IMR-90 (cell line): ENCODE data around the gene PPP1R13B. TPM values are rescaled to one million over a fixed set of nuclear protein-coding genes. Genes with fewer than 3 reads are reported as not detected.

Experiments
- ATAC-seq: fragments of 200-7000 bp; cut with Tn5 transposase; 2 replicates; pipeline ENCODE4 v1.9.1; 2020; ENCODE audit warnings: low read depth, mild to moderate bottlenecking, moderate library complexity
- BruUV-seq: library from RNA; stranded (reverse); fragments of 400-500 nt; replicated peaks from 2 replicates; lab custom pipeline; 2021; lab: Mats Ljungman, UMichigan
- CTCF ChIA-PET: fragments of 300-600 bp; formaldehyde crosslinking; extraction: SDS; loops from one replicate; lab custom pipeline; 2021; ENCODE audit warnings: antibody characterized with exemption; lab: Yijun Ruan, JAX
- POLR2A ChIA-PET: fragments of 300-600 bp; sonication (Branson Sonifier 250); formaldehyde crosslinking; loops from one replicate; lab custom pipeline; 2022; ENCODE audit warnings: antibody characterized with exemption; ENCODE audit not compliant: unreplicated experiment; lab: Charles Lee
- DNase-seq: peaks from one replicate; pipeline ENCODE4 v3.0.0; 2013
- H2AFZ ChIP-seq: replicated peaks from 2 replicates; pipeline ENCODE3; 2013; ENCODE audit warnings: low read length, mild to moderate bottlenecking; ENCODE audit not compliant: poor library complexity
- H2AK5ac ChIP-seq: 2 replicates; pipeline ENCODE4 v1.6.1; 2013; ENCODE audit warnings: low read depth, low read length, inconsistent platforms
- H2AK9ac ChIP-seq: replicated peaks from 2 replicates; pipeline ENCODE3; 2013; ENCODE audit warnings: mild to moderate bottlenecking, low read depth, low read length, moderate library complexity; ENCODE audit not compliant: poor library complexity
- H2BK120ac ChIP-seq: 2 replicates; pipeline ENCODE4 v1.6.1; 2013; ENCODE audit warnings: low read depth, low read length, inconsistent platforms
- H2BK15ac ChIP-seq: 3 replicates; pipeline ENCODE4 v1.6.1; 2013; ENCODE audit warnings: low read depth, low read length, inconsistent platforms
- H2BK20ac ChIP-seq: 2 replicates; pipeline ENCODE4 v1.6.1; 2013; ENCODE audit warnings: low read depth, mild to moderate bottlenecking, inconsistent platforms, low read length, moderate library complexity
- H2BK5ac ChIP-seq: 2 replicates; pipeline ENCODE4 v1.6.1; 2013; ENCODE audit warnings: mild to moderate bottlenecking, low read depth, low read length, inconsistent platforms; ENCODE audit not compliant: poor library complexity, severe bottlenecking
- H3K14ac ChIP-seq: replicated peaks from 2 replicates; pipeline ENCODE4 v1.6.1; 2013; ENCODE audit warnings: low read depth, low read length, inconsistent platforms
- H3K18ac ChIP-seq: 2 replicates; pipeline ENCODE4 v1.6.1; 2013; ENCODE audit warnings: low read depth, low read length, control low read depth
- H3K23ac ChIP-seq: 2 replicates; pipeline ENCODE4 v1.6.1; 2013; ENCODE audit warnings: low read depth, low read length, inconsistent platforms
- H3K27ac ChIP-seq: 2 replicates; pipeline ENCODE4 v1.5.1; 2013; ENCODE audit warnings: mild to moderate bottlenecking, control low read depth, low read length; ENCODE audit not compliant: insufficient read depth
- H3K27me3 ChIP-seq: 2 replicates; pipeline ENCODE4 v1.6.1; 2013; ENCODE audit warnings: low read length; ENCODE audit not compliant: control insufficient read depth, insufficient read depth
- H3K36me3 ChIP-seq: 2 replicates; pipeline ENCODE4 v1.6.1; 2013; ENCODE audit warnings: low read length, mixed read lengths; ENCODE audit not compliant: control insufficient read depth, insufficient read depth
- H3K4ac ChIP-seq: 2 replicates; pipeline ENCODE4 v1.6.1; 2013; ENCODE audit warnings: low read depth, low read length, inconsistent platforms
- H3K4me1 ChIP-seq: 2 replicates; pipeline ENCODE4 v1.6.1; 2013; ENCODE audit warnings: low read length, mixed read lengths; ENCODE audit not compliant: control insufficient read depth, insufficient read depth
- H3K4me2 ChIP-seq: 2 replicates; pipeline ENCODE4 v1.6.1; 2013; ENCODE audit warnings: low read depth, mild to moderate bottlenecking, control low read depth, low read length, moderate library complexity
- H3K4me3 ChIP-seq: 2 replicates; pipeline ENCODE4 v1.5.1; 2013; ENCODE audit warnings: low read depth, mild to moderate bottlenecking, control low read depth, low read length, moderate library complexity; ENCODE audit not compliant: insufficient read depth
- H3K56ac ChIP-seq: 2 replicates; pipeline ENCODE4 v1.6.1; 2013; ENCODE audit warnings: low read length, inconsistent platforms; ENCODE audit not compliant: insufficient read depth; ENCODE audit errors: extremely low read depth
- H3K79me1 ChIP-seq, 2 experiments: 2 replicates each; pipeline ENCODE4 v1.6.1; 2013; ENCODE audit warnings: low read length in 2 of 2, inconsistent platforms in 1 of 2, low read depth in 1 of 2
- H3K9ac ChIP-seq: 2 replicates; pipeline ENCODE4 v1.6.1; 2013; ENCODE audit warnings: low read depth, low read length, control low read depth
- H3K9me1 ChIP-seq: 2 replicates; pipeline ENCODE4 v1.6.1; 2013; ENCODE audit warnings: low read length, inconsistent platforms; ENCODE audit not compliant: insufficient read depth
- H3K9me3 ChIP-seq: 2 replicates; pipeline ENCODE4 v1.6.1; 2013; ENCODE audit warnings: low read length; ENCODE audit not compliant: control insufficient read depth, insufficient read depth
- H4K20me1 ChIP-seq: 2 replicates; pipeline ENCODE4 v1.6.1; 2013; ENCODE audit warnings: low read length, inconsistent platforms; ENCODE audit not compliant: insufficient read depth
- H4K5ac ChIP-seq: 2 replicates; pipeline ENCODE4 v1.6.1; 2013; ENCODE audit warnings: mild to moderate bottlenecking, low read depth, low read length, control low read depth
- H4K8ac ChIP-seq, 2 experiments: 2 replicates each; pipeline ENCODE4 v1.6.1; 2013; ENCODE audit warnings: low read depth in 2 of 2, low read length in 2 of 2, control low read depth in 1 of 2, inconsistent platforms in 1 of 2
- H4K91ac ChIP-seq: 2 replicates; pipeline ENCODE4 v1.6.1; 2013; ENCODE audit warnings: low read depth, low read length, inconsistent platforms; ENCODE audit not compliant: insufficient read depth
- BHLHE40 ChIP-seq: fragments of 150-350 bp; IDR thresholded peaks from 2 replicates; pipeline ENCODE4 v1.6.1; 2016; ENCODE audit warnings: mild to moderate bottlenecking, low read depth, low read length
- CHD1 ChIP-seq: IDR thresholded peaks from 2 replicates; pipeline ENCODE4 v1.6.1; 2012; ENCODE audit warnings: low read depth, low read length, improper control_type of control experiment
- ELK1 ChIP-seq: fragments of 150-350 bp; IDR thresholded peaks from 2 replicates; pipeline ENCODE4 v1.6.1; 2016; ENCODE audit warnings: low read depth, mild to moderate bottlenecking, low read length, moderate library complexity, borderline replicate concordance
- MAFK ChIP-seq: IDR thresholded peaks from 2 replicates; pipeline ENCODE4 v1.6.1; 2012; ENCODE audit warnings: low read depth, low read length, improper control_type of control experiment
- MAZ ChIP-seq: IDR thresholded peaks from 2 replicates; pipeline ENCODE4 v1.6.1; 2012; ENCODE audit warnings: low read depth, mild to moderate bottlenecking, low read length, improper control_type of control experiment, moderate library complexity, borderline replicate concordance
- NFE2L2 ChIP-seq: fragments of 150-350 bp; IDR thresholded peaks from 2 replicates; pipeline ENCODE4 v1.6.1; 2016; ENCODE audit warnings: low read depth, mild to moderate bottlenecking, low read length
- RAD21 ChIP-seq: IDR thresholded peaks from 2 replicates; pipeline ENCODE4 v1.6.1; 2012; ENCODE audit warnings: low read length, improper control_type of control experiment
- RFX5 ChIP-seq: IDR thresholded peaks from 2 replicates; pipeline ENCODE4 v1.8.0; 2012; ENCODE audit warnings: low read depth, mild to moderate bottlenecking, low read length, moderate library complexity
- WGBS, 2 experiments: methylation state at CpG; one replicate each; pipeline versions ENCODE4 v1.1.5 to v1.1.7; 2013; ENCODE audit warnings: missing lambda C conversion rate in 2 of 2; ENCODE audit not compliant: insufficient read length in 1 of 2; ENCODE audit errors: extremely low coverage in 2 of 2; 5-methylcytosine and 5-hydroxymethylcytosine counted together
- dilution Hi-C: fragments of 300-500 bp; cut with HindIII; formaldehyde crosslinking; loops from one replicate; pipeline ENCODE4 v1.14.3; 2018; ENCODE audit warnings: low sequenced_read_pairs; ENCODE audit not compliant: unreplicated experiment
- in situ Hi-C: fragments of 300-500 bp; cut with MboI; formaldehyde crosslinking; loops from 3 replicates; pipeline ENCODE4 v1.14.3; 2019; ENCODE audit warnings: low sequenced_read_pairs, inconsistent platforms, mixed read lengths
- intact Hi-C: fragments of 100-400 bp; cut with micrococcal nuclease; formaldehyde crosslinking; loops from 2 replicates; pipeline ENCODE4 v1.10.0; 2022
- polyA plus RNA-seq, 3 experiments: library from polyadenylated mRNA; depleted of rRNA; stranded (reverse); fragments of >200 nt; gene quantifications; 2 replicates each; pipeline ENCODE4 v1.2.3, GENCODE V29; 2012; ENCODE audit warnings: low replicate concordance in 1 of 3
- total RNA-seq: library from RNA; depleted of rRNA; stranded (reverse); fragments of >200 nt; gene quantifications from 2 replicates; pipeline ENCODE4 v1.2.3, GENCODE V29; 2012

PPP1R13B gene
- total and polyA plus RNA-seq, 2 of the 4 experiments (the other 2 are of a cell fraction), result 1.6 to 2.8 TPM

- H2AFZ ChIP-seq, result no peak overlapping the region
- H2AK5ac ChIP-seq, result no peak overlapping the region
- H3K4me2 ChIP-seq, result no peak overlapping the region
- H3K36me3 ChIP-seq, result peaks cover 40% of the 10 kb centered on the region
- WGBS, 2 experiments, result 82% methylated on average over 6 of the region's 23 CpGs; no CpG with 5 or more reads in 1 of the 2 experiments
- H3K18ac ChIP-seq, result no peak overlapping the region
- dilution Hi-C loops (no loop called here), intact Hi-C loops (no loop called here), in situ Hi-C loops (no loop called here)
- no peaks in the 10 kb centered on the region for H3K27me3 ChIP-seq
- ATAC-seq (no peak), DNase-seq (no peak)
- ChIA-PET POLR2A (interaction anchor here (0.5 kb wide), 1 partner anchor 47 kb away, joined by 4 read pairs; no protein-coding TSS in a partner anchor), CTCF (interaction anchor here (0.6 kb wide), 1 partner anchor 28 kb away, joined by 3 read pairs; no protein-coding TSS in a partner anchor)
- H3K79me1 ChIP-seq, result no peaks in the 10 kb centered on the region
- no peak overlapping the region for H2BK120ac ChIP-seq
- no peak overlapping the region for H4K8ac ChIP-seq
- no peak overlapping the region for H3K14ac ChIP-seq
- no peak overlapping the region for H3K9ac ChIP-seq
- H2BK20ac ChIP-seq, result no peak overlapping the region
- no peak overlapping the region for H3K27ac ChIP-seq
- no peak overlapping the region for H2BK15ac ChIP-seq
- H3K4ac ChIP-seq, result no peak overlapping the region
- TF ChIP-seq CHD1, result no peak
- TF ChIP-seq MAFK, result no peak
- no peak for TF ChIP-seq RFX5
- TF ChIP-seq BHLHE40, result no peak
- no peak for TF ChIP-seq ELK1
- no peak for TF ChIP-seq MAZ
- TF ChIP-seq NFE2L2, result no peak
- TF ChIP-seq RAD21, result no peak
- H2AK9ac ChIP-seq, result no peak overlapping the region
- H3K56ac ChIP-seq, result no peak overlapping the region
- BruUV-seq, result no TSS peak
- no peak overlapping the region for H4K91ac ChIP-seq
- no peaks in the 10 kb centered on the region for H3K9me3 ChIP-seq
- H4K5ac ChIP-seq, result no peak overlapping the region
- no peak overlapping the region for H3K4me3 ChIP-seq
- no peaks in the 10 kb centered on the region; the same call in 1 of the 2 replicates for H4K20me1 ChIP-seq
- no peaks in the 10 kb centered on the region for H3K9me1 ChIP-seq
- H3K4me1 ChIP-seq, result no peaks in the 10 kb centered on the region
- H2BK5ac ChIP-seq, result no peak overlapping the region
- H3K23ac ChIP-seq, result no peak overlapping the region
Observed at GRCh38 chr14:103734081-103734888, 113.1 kb downstream of the PPP1R13B start.
